Karpas-422 (cell line): ENCODE results near the gene LAG3. TPM values are rescaled to one million over a fixed set of nuclear protein-coding genes. Genes with fewer than 3 reads are reported as not detected.

Source experiments
- DNase-seq: peaks from one replicate; pipeline ENCODE4 v3.0.0-alpha.2; 2015
- H2AFZ ChIP-seq: fragments of 200-600 bp; sonication (generic); 2 replicates; pipeline ENCODE4 v1.6.1; 2014; ENCODE audit warnings: antibody characterized with exemption, low read length, mixed read lengths
- H3K27ac ChIP-seq: fragments of 200-600 bp; sonication (generic); 2 replicates; pipeline ENCODE4 v1.5.1; 2014; ENCODE audit warnings: mild to moderate bottlenecking, low read length, moderate library complexity
- H3K27me3 ChIP-seq: fragments of 200-600 bp; sonication (generic); 2 replicates; pipeline ENCODE4 v1.6.1; 2014; ENCODE audit warnings: low read length, mixed read lengths
- H3K36me3 ChIP-seq: fragments of 200-600 bp; sonication (generic); 2 replicates; pipeline ENCODE4 v1.6.1; 2014; ENCODE audit warnings: low read length, mixed read lengths; ENCODE audit not compliant: insufficient read depth
- H3K4me1 ChIP-seq: fragments of 200-600 bp; sonication (generic); 2 replicates; pipeline ENCODE4 v1.6.1; 2014; ENCODE audit warnings: mild to moderate bottlenecking, low read length, mixed read lengths
- H3K4me2 ChIP-seq: fragments of 200-600 bp; sonication (generic); 2 replicates; pipeline ENCODE4 v1.6.1; 2014; ENCODE audit warnings: low read length, low read depth, mild to moderate bottlenecking; ENCODE audit not compliant: poor library complexity, severe bottlenecking
- H3K4me3 ChIP-seq: fragments of 200-600 bp; sonication (generic); 2 replicates; pipeline ENCODE4 v1.5.1; 2014; ENCODE audit warnings: mild to moderate bottlenecking, antibody characterized with exemption, low read length, mixed read lengths
- H3K79me2 ChIP-seq: fragments of 200-600 bp; sonication (generic); 2 replicates; pipeline ENCODE4 v1.6.1; 2014; ENCODE audit warnings: mild to moderate bottlenecking, low read length, mixed read lengths
- H3K9ac ChIP-seq: fragments of 200-600 bp; sonication (generic); 2 replicates; pipeline ENCODE4 v1.6.0; 2014; ENCODE audit warnings: low read length
- H3K9me2 ChIP-seq: fragments of 200-600 bp; sonication (generic), shearing (Covaris generic); replicated peaks from 2 replicates; pipeline ENCODE4 v1.6.0; 2014; ENCODE audit warnings: mild to moderate bottlenecking, low read length, moderate library complexity; ENCODE audit not compliant: insufficient read depth
- H3K9me3 ChIP-seq: fragments of 300-700, 200-600 bp; sonication (generic); 2 replicates; pipeline ENCODE4 v1.6.1; 2014; ENCODE audit warnings: low read length, mixed read lengths
- H4K20me1 ChIP-seq: fragments of 200-600 bp; sonication (generic); 2 replicates; pipeline ENCODE4 v1.6.1; 2014; ENCODE audit warnings: mild to moderate bottlenecking, antibody characterized with exemption, low read length, low read depth; ENCODE audit not compliant: insufficient read depth
- total RNA-seq: library from RNA; depleted of rRNA; stranded (reverse); fragments of >200 nt; shearing (Covaris generic); gene quantifications from 2 replicates; pipeline ENCODE4 v1.2.3, GENCODE V29; 2014; ENCODE audit warnings: low replicate concordance

The LAG3 gene
- total RNA-seq, 1 experiment from 2014 or later: 0.22 TPM

DNA sequence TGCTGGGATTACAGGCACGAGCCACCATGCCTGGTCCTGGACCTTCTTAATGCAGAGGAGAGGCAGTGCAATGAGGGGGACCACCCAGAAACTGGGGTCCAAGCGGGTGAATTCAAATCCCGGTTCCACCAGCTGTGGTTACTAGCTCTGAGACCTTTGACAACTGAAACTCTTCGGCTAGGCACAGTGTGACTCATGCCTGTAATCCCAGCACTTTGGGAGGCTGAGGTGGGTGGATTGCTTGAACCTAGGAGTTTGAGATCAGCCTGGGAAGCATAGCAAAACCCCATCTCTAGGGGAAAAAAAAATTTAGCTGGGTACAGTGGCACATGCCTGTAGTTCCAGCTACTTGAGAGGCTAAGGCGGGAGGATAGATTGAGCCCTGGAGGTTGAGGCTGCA lies 12.0 kb downstream of the LAG3 start:
- H2AFZ ChIP-seq: no peak overlapping the region
- no peaks in the 10 kb centered on the region for H3K36me3 ChIP-seq
- no peak overlapping the region for H3K27ac ChIP-seq
- no peak overlapping the region for H3K9ac ChIP-seq
- no peaks in the 10 kb centered on the region for H3K9me3 ChIP-seq
- H3K4me3 ChIP-seq: no peak overlapping the region
- no peaks in the 10 kb centered on the region for H3K27me3 ChIP-seq
- no peaks in the 10 kb centered on the region for H4K20me1 ChIP-seq
- no peaks in the 10 kb centered on the region for H3K79me2 ChIP-seq
- no peak for DNase-seq
- no peak overlapping the region for H3K4me2 ChIP-seq
- H3K9me2 ChIP-seq: no peaks in the 10 kb centered on the region
- no peaks in the 10 kb centered on the region; the same call in 1 of the 2 replicates for H3K4me1 ChIP-seq

DNA sequence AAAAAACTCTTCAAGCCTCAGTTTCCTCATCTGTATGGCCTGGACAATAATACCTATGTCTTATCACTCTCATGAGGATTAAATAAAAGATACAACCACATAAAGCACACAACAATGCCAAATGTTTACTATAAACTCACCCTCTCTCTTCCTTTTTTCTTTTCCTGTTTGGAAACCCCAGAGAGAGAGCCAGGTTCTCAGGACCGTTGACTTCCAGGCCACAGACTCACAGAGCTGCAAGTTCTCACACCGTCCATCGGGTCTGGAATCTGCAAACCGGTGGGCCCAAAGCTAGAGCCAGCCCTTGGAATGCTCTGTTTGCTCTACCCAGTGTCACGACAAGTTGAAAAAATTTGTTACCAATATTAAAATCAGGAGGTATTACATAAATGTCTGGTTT lies 12.4 kb downstream of the LAG3 start:
- Histone ChIP-seq H3K79me2 (no peaks in the 10 kb centered on the region), H3K36me3 (no peaks in the 10 kb centered on the region), H3K27me3 (no peaks in the 10 kb centered on the region), H3K9me3 (no peaks in the 10 kb centered on the region), H3K4me3 (no peak overlapping the region), H2AFZ (no peak overlapping the region), H3K4me2 (no peak overlapping the region), H3K4me1 (no peaks in the 10 kb centered on the region), H3K9ac (no peak overlapping the region), H3K9me2 (no peaks in the 10 kb centered on the region), H3K27ac (no peak overlapping the region), H4K20me1 (no peaks in the 10 kb centered on the region)
- no peak for DNase-seq

DNA sequence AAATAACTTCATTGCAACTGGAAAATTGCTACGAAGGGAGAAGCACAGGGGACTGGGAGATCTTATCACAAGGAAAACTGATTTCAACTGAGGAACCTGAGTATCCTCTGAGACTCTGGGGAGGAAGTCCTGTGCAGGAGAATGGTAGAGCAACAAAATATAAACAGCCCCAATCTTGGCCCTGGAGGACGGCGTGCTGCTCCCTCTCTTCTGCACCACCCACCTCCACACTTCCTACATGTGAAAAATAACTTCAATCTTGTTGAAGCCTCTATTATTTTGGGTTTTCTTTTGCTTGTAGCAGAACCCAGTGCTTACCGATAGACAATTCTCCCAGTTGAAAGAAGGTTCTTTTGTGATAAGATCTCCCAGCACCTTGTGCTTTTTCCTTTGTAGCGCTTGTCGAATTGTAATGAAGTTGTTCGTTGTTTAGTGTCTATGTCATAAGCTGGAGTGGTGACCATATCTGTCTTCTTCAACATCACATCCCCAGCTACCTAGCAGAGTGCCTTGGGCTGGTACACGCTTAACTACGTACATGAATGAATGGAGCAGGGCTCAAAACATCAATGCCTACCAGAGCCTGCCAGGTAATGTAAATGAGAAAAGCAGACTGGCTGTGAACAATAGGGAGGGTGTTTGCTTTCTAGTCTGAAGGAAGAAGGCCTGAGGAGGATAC lies 14.2 kb downstream of the LAG3 start:
- Histone ChIP-seq H3K4me1 (no peaks in the 10 kb centered on the region), H3K27ac (no peak overlapping the region)

DNA sequence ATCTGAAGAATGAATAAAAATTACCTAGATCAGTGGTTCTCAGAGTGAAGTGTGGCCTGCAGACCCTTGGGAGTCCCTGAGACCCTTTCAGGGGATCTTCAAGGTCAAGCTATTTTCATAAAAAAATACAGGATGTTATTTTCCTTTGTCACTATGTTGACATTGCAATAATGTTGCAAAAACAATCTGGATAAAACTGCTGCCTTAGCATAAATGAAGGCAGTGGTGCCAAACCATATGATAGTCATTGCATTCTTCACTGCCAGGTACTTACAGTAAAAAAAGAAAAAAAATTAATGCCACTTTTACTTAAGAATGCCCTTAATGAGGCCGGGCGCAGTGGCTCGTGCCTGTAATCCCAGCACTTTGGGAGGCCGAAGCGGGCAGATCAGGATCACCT lies 15.0 kb downstream of the LAG3 start:
- Histone ChIP-seq H3K27me3 (no peaks in the 10 kb centered on the region), H3K79me2 (no peaks in the 10 kb centered on the region), H3K27ac (no peak overlapping the region), H4K20me1 (no peaks in the 10 kb centered on the region), H3K36me3 (no peaks in the 10 kb centered on the region), H2AFZ (no peak overlapping the region), H3K9ac (no peak overlapping the region), H3K4me1 (peaks cover 4% of the 10 kb centered on the region), H3K9me3 (no peaks in the 10 kb centered on the region), H3K4me2 (no peak overlapping the region), H3K4me3 (no peak overlapping the region), H3K9me2 (no peaks in the 10 kb centered on the region)
- DNase-seq: no peak

More for the DNA sequence above, 14.2 kb downstream of the LAG3 start:
- no peak overlapping the region for H2AFZ ChIP-seq
- H3K9me2 ChIP-seq: no peaks in the 10 kb centered on the region
- H3K36me3 ChIP-seq: no peaks in the 10 kb centered on the region
- no peaks in the 10 kb centered on the region for H3K79me2 ChIP-seq
- DNase-seq: no peak
- H3K27me3 ChIP-seq: no peaks in the 10 kb centered on the region
- H3K4me3 ChIP-seq: no peak overlapping the region
- no peaks in the 10 kb centered on the region for H4K20me1 ChIP-seq
- H3K9me3 ChIP-seq: no peaks in the 10 kb centered on the region
- H3K9ac ChIP-seq: no peak overlapping the region
- no peak overlapping the region for H3K4me2 ChIP-seq

- Histone ChIP-seq H3K4me2 (no peak within 1 kb of the TSS), H2AFZ (no peak within 1 kb of the TSS), H3K79me2 (no peaks in the 10 kb centered on the region), H3K9me3 (no peaks in the 10 kb centered on the region), H4K20me1 (no peaks in the 10 kb centered on the region), H3K36me3 (no peaks in the 10 kb centered on the region), H3K27me3 (no peaks in the 10 kb centered on the region), H3K4me1 (peaks cover 13% of the 10 kb centered on the region), H3K27ac (no peak within 1 kb of the TSS), H3K9me2 (no peaks in the 10 kb centered on the region), H3K4me3 (no peak within 1 kb of the TSS), H3K9ac (no peak within 1 kb of the TSS)
- no peak for DNase-seq
These were observed 16.9 kb downstream of the LAG3 start, which contains the start of gene CD4 for GRCh38 chr12:6788972-6789924. CD4 (plus strand) TSS chr12:6789528; CDS start chr12:6800139, 10,611 bp downstream.

- Histone ChIP-seq H3K4me2 (no peak overlapping the region), H3K36me3 (no peaks in the 10 kb centered on the region), H3K9me3 (no peaks in the 10 kb centered on the region), H3K4me1 (peaks cover 13% of the 10 kb centered on the region), H2AFZ (no peak overlapping the region), H3K79me2 (no peaks in the 10 kb centered on the region), H3K9me2 (no peaks in the 10 kb centered on the region), H4K20me1 (no peaks in the 10 kb centered on the region), H3K4me3 (no peak overlapping the region), H3K27ac (no peak overlapping the region), H3K27me3 (no peaks in the 10 kb centered on the region), H3K9ac (no peak overlapping the region)
- no peak for DNase-seq
These were observed 18.3 kb downstream of the LAG3 start for GRCh38 chr12:6790496-6791150.

- no peak overlapping the region for H3K4me3 ChIP-seq
- H3K27me3 ChIP-seq: no peaks in the 10 kb centered on the region
- H3K9ac ChIP-seq: peak overlapping the region; percentile 18; the same call in 1 of the 2 replicates
- H4K20me1 ChIP-seq: no peaks in the 10 kb centered on the region
- H3K36me3 ChIP-seq: no peaks in the 10 kb centered on the region
- H3K9me2 ChIP-seq: no peaks in the 10 kb centered on the region
- H3K79me2 ChIP-seq: no peaks in the 10 kb centered on the region
- no peak for DNase-seq
- H3K4me1 ChIP-seq: peaks cover 13% of the 10 kb centered on the region
- no peaks in the 10 kb centered on the region for H3K9me3 ChIP-seq
- H3K4me2 ChIP-seq: peak overlapping the region; percentile 30
- peak overlapping the region; percentile 81 for H2AFZ ChIP-seq
- H3K27ac ChIP-seq: no peak overlapping the region
These were observed 19.7 kb downstream of the LAG3 start for GRCh38 chr12:6791931-6792520.
